HPDE6-E6E7 (cell line): Measurements from ENCODE around the gene AP1S1.
A peak's percentile ranks its signal among the peaks of the same experiment; 100 is the strongest.
"Not testable (repeated sequence)": the region's sequence is repeated elsewhere in the genome, so short reads cannot be mapped to it uniquely, and the experiment has no call there.

Experiments used
- DNase-seq: peaks from one replicate; pipeline ENCODE4 v3.0.0; 2011; ENCODE audit warnings: missing footprints; ENCODE audit errors: extremely low spot score

The AP1S1 gene

DNA sequence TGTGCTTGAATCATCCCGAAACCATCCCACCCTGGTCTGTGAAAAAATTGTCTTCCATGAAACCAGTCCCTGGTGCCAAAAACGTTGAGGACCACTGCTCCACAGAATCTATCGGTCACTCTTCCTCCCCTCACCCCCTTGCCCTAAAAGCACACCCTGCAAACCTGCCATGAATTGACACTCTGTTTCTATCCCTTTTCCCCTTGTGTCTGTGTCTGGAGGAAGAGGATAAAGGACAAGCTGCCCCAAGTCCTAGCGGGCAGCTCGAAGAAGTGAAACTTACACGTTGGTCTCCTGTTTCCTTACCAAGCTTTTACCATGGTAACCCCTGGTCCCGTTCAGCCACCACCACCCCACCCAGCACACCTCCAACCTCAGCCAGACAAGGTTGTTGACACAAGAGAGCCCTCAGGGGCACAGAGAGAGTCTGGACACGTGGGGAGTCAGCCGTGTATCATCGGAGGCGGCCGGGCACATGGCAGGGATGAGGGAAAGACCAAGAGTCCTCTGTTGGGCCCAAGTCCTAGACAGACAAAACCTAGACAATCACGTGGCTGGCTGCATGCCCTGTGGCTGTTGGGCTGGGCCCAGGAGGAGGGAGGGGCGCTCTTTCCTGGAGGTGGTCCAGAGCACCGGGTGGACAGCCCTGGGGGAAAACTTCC is 28.2 kb upstream of the AP1S1 start:
- peak; percentile 77 for DNase-seq

DNA sequence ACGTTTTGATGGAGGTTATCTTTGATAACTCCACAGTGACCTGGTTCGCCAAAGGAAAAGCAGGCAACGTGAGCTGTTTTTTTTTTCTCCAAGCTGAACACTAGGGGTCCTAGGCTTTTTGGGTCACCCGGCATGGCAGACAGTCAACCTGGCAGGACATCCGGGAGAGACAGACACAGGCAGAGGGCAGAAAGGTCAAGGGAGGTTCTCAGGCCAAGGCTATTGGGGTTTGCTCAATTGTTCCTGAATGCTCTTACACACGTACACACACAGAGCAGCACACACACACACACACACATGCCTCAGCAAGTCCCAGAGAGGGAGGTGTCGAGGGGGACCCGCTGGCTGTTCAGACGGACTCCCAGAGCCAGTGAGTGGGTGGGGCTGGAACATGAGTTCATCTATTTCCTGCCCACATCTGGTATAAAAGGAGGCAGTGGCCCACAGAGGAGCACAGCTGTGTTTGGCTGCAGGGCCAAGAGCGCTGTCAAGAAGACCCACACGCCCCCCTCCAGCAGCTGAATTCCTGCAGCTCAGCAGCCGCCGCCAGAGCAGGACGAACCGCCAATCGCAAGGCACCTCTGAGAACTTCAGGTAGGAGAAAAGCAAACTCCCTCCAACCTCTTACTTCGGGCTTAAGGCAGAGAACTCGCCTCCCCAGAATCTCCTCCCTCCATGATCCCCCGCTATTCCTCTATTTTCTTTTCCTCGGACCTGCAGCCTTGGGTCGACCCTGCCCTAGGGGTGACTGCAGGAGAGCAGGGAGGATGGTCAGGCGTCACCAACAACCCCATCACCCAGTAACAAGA is 27.4 kb upstream of the AP1S1 start, which contains the start of gene SERPINE1:
Gene SERPINE1 (plus strand): TSS at position 454 of the 809 bp plus-strand sequence. CDS start 1,290 bp downstream, outside the sequence.
- DNase-seq: peak; percentile 99

DNA sequence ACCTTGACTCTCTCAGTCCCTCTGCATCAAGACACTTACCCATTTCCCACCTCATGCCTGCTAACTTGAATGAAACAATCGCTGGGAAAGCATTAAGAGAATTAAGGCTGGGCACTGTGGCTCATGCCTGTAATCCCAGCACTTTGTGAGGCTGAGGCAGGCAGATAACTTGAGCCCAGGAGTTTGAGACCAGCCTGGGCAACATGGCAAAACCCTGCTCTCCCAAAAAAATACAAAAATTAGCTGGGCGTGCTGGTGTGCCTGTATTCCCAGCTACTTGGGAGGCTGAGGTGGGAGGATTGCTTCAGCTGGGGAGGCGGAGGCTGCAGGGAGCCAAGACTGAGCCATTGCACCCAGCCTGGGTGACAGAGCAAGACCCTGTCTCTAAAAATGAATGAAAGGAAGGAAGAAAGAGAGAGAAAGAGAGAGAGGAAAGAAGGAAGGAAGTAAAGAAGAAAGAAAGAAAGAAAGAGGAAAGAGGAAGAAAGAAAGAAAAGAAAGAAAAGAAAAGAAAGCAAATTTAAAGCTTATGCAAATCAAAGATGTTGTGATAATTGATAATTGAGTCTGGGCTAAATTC is 26.7 kb upstream of the AP1S1 start:
- DNase-seq: no peak

DNA sequence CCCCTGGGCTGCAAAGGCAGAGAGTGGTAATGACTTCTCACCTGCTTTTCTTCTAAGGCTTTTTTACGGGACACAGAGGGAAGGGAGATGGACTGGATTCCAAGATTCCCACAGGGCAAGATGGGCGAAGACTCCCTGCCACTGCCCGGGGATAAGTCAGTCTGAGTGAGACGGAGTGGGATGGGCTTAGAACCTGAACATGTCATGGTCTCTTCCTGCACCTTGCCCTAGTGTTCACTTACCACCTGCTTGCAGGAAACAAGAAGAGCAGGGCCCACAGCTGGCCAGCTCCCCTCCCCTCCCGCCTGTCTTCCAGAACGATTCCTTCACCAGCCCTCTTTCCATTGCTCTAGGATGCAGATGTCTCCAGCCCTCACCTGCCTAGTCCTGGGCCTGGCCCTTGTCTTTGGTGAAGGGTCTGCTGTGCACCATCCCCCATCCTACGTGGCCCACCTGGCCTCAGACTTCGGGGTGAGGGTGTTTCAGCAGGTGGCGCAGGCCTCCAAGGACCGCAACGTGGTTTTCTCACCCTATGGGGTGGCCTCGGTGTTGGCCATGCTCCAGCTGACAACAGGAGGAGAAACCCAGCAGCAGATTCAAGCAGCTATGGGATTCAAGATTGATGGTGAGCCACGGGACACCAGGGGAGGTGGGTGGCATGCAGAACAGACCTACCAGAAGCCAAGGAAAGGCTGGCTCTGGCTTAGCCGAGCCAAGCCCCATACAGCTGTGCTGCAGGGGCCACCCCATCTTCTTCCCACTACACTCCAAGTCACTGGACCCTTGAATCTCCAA is 26.0 kb upstream of the AP1S1 start:
- no peak for DNase-seq

DNA sequence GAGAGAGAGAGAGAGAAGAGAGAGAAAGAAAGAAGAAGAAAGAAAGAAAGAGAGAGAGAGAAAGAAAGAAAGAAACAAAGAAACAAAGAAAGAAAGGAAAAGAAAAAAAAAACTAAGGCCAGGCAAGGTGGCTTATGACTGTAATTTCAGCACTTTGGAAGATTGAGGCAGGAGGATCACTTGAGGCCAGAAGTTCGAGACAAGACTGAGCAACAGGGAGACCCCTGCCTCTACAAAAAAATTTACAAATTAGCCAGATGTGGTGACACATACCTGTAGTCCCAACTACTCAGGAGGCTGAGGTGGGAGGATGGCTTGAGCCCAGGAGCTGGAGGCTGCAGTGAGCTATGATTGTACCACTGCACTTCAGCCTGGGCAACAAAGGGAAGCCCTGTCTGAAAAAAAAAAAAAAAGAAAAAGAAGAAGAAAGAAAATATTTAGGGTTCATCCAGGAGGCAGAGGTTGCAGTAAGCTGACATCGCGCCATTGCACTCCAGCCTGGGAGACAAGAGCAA is 24.6 kb upstream of the AP1S1 start:
- no peak for DNase-seq

DNA sequence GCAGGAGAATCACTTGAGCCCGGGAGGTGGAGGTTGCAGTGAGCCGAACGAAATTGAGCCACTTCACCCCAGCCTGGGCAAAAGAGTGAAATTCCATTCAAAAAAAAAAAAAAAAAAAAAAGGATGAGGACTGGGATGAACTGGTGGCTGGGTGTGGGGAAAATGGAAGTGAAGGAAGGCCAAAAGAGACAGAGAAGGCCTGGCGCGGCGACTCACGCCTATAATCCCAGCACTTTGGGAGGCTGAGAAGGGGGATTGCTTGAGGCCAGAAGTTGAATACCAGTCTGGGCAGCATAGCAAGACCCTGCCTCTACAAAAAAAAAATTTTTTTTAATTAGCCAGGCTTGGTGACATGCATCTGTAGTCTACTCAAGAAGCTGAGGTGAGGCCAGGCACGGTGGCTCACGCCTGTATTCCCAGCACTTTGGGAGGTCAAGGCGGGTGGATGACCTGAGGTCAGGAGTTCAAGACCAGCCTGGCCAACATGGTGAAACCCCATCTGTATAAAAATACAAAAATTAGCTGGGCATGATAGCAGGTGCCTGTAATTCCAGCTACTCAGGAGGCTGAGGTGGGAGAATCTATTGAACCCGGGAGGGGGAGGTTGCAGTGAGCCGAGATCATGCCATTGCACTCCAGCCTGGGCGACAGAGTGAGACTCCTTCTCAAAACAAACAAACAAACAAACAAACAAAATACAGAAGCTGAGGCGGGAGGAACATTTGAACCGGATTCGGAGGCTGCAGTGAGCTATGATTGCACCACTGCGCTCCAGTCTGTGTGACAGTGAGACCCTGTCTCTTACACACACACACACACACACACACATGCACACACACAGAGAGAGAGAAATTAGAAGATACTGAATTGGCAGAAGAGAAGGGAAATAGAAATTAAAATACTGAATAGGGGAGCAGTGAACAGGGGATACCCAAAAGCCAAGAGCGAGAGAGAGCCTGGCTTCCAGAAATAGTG is 21.4 kb upstream of the AP1S1 start:
- not testable (repeated sequence) for DNase-seq

DNA sequence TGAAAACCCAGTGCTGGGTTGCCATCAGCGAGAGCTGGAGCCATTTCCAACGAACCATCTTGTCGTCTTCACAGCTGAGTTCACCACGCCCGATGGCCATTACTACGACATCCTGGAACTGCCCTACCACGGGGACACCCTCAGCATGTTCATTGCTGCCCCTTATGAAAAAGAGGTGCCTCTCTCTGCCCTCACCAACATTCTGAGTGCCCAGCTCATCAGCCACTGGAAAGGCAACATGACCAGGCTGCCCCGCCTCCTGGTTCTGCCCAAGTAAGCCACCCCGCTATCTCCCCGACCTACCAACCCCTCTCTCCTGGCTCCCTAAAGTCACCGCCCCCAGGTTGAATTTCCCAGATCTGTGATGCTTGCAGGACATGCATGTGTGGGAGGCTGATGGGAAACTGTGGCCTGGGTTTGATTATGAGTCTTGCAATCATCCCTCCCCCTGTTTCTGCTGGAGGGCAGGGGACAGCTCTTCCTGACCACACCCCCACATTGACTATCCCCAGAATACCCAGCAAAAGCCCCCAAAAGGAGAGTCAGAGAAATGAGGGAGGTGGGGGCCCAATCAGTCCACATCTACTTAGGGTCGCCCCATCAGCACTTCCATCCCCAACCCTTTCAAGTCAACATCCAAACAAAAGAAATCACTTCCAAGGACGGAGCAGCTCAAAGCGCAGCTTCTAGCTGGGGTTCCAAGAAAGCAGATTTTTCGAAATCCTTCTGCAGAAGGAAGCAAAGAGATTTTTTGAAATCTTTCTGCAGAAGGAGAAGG is 20.5 kb upstream of the AP1S1 start:
- DNase-seq: no peak

DNA sequence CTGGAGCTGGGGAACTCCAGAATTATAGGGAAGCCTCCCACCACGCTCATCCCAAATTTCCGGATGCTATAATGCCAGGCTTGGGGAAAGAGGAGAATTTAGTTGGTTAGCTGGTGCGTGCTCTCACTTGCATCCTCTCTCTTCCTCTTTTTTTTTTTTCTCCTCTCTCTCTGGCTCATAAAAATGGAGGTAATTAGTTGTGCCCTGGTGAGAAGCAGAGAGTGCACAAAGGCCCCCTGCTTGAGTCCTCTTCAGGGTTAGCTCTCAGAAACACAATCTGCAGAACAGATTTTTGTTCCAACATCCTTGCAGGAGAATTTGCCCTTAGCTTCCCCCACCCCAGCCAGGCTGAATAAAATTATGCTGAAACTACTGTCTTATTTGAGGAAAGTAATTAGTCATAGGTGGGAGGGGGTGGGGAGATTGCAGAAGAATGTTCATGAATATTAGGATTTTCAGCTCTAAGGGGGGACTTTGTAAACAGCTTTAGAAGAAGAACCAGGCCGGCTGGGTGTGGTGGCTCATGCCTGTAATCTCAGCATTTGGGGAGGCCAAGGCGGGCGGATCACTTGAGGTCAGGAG is 19.8 kb upstream of the AP1S1 start:
- DNase-seq: no peak

DNA sequence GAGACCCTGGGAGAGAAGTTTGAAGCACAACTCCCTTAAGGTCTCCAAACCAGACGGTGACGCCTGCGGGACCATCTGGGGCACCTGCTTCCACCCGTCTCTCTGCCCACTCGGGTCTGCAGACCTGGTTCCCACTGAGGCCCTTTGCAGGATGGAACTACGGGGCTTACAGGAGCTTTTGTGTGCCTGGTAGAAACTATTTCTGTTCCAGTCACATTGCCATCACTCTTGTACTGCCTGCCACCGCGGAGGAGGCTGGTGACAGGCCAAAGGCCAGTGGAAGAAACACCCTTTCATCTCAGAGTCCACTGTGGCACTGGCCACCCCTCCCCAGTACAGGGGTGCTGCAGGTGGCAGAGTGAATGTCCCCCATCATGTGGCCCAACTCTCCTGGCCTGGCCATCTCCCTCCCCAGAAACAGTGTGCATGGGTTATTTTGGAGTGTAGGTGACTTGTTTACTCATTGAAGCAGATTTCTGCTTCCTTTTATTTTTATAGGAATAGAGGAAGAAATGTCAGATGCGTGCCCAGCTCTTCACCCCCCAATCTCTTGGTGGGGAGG is 16.5 kb upstream of the AP1S1 start:
- DNase-seq: no peak

DNA sequence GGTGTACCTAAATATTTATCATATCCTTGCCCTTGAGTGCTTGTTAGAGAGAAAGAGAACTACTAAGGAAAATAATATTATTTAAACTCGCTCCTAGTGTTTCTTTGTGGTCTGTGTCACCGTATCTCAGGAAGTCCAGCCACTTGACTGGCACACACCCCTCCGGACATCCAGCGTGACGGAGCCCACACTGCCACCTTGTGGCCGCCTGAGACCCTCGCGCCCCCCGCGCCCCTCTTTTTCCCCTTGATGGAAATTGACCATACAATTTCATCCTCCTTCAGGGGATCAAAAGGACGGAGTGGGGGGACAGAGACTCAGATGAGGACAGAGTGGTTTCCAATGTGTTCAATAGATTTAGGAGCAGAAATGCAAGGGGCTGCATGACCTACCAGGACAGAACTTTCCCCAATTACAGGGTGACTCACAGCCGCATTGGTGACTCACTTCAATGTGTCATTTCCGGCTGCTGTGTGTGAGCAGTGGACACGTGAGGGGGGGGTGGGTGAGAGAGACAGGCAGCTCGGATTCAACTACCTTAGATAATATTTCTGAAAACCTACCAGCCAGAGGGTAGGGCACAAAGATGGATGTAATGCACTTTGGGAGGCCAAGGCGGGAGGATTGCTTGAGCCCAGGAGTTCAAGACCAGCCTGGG is 15.9 kb upstream of the AP1S1 start:
- peak; percentile 83 for DNase-seq

DNA sequence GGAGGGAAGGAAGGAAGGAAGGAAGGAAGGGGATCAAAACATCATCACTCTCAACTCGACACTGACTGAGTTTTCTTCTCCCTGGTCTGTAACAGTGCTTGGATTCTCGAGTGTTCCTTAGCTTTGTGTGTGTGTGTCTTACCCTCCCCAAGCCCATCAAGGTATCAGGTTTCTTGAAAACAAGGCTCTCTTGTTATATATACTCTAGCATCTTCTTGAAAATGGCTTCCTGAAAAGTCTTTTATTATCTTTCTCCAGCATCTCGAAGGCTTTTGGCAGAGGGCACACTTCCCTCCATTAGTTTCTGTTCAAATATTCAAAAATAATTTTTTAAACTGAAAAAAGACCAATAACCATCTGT is 14.0 kb upstream of the AP1S1 start:
- no peak for DNase-seq

DNA sequence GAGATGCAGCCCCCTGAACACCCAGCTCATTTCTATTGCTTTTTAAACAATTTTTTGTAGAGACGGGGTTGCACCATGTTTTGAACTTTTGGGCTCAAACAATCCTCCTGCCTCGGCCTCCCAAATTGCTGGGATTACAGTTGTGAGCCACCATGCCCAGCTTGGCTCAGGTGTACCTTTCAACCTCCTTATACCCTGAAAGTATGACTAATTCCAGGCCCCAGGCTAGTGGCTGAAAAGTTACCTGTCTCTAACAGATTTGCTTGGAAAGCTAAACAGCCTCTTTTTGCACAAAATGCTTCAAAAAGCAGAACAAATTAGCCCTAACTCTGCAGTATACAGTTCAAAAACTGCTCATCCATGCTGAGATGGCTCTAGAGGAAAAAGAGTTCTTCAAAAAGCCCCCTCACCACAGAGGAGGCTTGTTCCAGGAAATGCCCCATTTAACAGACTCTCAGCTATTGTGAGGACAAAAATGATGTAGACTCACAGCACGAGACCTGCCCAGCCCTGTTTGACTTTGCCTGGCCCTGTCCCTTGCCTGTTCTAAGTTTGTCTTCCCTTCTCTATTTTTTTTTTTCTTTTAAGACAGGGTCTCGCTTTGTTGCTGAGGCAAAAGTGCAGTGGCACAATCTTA is 13.4 kb upstream of the AP1S1 start:
- no peak for DNase-seq

DNA sequence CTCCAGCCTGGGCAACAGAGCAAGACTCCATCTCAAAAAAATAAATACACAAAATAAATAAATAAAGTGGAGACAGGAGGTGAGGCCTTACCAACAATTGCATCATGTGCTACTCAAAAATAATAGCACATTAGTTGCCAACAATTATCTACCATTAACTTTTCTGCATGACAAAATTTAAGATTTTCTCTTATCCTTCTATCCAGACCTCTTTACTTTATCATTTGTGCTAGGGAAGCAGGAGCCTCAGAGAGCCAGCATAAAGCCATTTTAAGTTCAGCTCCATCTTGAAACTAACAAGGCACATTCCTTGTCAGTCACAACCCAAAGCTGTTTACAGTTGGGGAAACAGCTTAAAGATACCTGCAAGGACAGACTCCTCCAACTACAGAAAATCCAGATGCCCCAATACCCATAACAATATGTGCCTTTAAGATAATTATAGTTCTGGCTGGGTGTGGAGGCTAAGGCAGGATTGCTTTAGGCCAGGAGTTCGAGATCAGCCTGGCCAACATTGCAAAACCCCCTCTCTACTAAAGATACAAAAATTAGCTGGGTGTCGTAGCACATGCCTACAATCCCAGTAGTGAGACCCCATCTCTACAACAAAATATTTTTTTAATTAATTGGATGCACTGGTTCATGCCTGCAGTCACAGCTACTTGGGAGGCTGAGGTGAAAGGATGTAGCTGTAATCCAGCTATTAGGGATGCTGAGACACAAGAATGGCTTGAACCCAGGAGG is 2.2 kb upstream of the AP1S1 start:
- DNase-seq: no peak

DNA sequence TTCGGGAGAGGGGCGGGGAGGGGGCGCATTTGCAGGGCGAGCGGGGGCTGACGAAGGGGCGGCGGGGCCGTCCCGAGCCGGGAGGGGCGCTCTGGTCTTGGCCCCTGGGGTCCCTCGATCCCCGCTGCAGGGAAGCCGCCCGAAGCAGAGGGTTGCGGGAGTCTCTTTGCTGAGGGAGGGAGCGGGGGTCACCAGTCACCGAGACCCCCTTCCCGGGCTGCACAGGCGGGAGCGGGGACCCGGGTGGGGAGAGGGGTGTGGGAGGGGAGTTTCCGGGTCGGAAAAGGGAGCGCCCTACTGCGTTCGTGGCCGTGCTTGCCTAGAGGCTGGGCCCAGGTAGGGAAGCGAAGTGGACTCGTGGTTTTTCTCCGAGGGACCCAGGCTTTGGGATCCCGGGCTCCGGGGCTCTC is 422 bp downstream of the AP1S1 start:
- DNase-seq: no peak

DNA sequence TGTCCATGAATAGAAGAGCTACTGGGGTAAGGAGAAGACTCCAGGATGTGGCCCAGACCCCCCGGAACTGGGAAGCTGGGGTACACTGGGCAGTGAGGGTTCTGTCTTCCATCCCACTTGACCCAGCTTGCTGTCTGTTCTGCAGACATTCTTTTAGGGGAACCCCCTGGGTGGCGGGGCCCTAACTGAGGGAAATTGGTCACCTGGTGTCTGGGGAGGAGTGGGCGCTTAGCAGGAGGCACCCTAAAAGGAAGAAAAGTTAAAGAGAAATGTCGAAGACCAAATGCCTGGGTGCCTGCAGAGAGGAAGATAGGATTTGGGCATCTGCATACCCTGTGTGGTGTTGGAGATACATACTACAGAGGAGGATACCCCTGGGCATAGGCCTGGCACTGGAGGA is 1.0 kb downstream of the AP1S1 start:
- DNase-seq: no peak

DNA sequence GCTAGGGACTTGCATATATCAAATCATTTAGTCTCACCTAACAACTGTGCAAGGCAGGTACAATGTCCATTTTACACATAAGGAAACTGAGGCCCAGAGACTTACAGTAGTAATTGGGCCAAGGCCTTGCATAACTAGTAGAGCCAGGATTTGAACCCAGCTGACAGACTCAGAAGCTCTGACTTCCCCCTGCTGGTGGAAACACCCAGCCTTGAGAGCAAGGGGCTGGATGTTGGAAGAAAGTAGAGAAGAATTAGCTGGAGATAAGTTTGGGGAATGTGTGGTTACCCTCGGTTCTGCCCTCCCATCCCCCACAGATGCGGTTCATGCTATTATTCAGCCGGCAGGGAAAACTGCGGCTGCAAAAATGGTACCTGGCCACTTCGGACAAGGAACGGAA is 2.0 kb downstream of the AP1S1 start:
- no peak for DNase-seq

DNA sequence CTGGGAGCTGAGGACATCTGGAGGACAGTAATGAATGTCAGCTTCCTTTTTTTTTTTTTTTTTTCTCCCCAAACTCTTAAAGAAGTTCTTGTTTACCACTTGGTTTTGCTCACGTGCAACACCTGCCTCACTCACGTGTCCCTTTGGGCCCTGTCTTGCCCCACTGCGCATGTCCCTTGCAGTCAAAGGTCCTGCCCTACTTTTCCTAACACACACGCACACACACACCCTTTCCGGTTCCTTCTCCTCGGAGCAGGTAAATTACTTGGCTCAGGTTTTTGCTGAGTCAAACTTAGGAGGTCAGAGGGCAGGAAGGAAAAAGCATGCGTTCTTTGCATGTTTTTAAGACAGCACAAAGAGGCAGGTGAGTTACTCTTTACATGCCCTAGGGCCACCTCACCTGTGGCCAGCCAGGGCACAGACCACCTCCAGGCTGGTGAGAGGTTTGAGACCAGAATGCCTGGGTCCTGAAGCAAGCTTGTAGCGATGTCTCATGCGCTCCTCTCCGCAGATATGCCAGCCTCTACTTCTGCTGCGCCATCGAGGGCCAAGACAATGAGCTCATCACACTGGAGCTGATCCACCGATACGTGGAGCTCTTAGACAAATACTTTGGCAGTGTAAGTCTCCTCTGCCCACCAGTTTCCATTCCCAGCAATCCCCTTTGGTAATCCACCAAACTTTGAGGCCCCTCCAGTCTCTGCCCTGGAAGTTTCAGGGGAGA is 2.8 kb downstream of the AP1S1 start:
- DNase-seq: peak; percentile 79
